ENCODE data around the gene CCDC9B.

The CCDC9B gene

DNA sequence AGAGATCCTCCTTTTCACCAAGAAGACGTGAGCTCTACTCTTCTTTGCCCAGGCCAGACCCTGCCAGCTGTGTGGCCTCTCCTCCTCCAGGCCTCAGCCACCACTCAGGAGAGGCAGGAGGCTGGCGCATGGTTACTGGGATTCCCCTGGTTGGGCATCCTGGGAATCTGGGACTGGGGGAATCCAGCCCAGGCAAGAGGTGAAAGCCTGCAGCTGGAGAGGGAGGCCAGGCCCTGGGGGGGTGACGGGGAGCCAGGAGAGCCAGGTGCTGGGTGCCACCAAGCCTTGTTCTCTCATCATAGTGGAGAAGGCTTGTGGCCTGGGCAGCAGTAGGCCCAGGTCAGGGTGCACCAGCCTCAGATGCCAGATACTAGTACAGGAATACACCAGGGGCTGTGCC lies 6.2 kb downstream of the CCDC9B start:
- TF ChIP-seq, protein P1, sequence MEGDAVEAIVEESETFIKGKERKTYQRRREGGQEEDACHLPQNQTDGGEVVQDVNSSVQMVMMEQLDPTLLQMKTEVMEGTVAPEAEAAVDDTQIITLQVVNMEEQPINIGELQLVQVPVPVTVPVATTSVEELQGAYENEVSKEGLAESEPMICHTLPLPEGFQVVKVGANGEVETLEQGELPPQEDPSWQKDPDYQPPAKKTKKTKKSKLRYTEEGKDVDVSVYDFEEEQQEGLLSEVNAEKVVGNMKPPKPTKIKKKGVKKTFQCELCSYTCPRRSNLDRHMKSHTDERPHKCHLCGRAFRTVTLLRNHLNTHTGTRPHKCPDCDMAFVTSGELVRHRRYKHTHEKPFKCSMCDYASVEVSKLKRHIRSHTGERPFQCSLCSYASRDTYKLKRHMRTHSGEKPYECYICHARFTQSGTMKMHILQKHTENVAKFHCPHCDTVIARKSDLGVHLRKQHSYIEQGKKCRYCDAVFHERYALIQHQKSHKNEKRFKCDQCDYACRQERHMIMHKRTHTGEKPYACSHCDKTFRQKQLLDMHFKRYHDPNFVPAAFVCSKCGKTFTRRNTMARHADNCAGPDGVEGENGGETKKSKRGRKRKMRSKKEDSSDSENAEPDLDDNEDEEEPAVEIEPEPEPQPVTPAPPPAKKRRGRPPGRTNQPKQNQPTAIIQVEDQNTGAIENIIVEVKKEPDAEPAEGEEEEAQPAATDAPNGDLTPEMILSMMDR (IDR thresholded peaks at IDR 0.05) = no peak
- Histone ChIP-seq H3K27ac (peak overlapping the region; percentile 91 to 98), H3K4me3 (no peak overlapping the region)
- DNase-seq (ENCODE audit: low spot score) = no peak

DNA sequence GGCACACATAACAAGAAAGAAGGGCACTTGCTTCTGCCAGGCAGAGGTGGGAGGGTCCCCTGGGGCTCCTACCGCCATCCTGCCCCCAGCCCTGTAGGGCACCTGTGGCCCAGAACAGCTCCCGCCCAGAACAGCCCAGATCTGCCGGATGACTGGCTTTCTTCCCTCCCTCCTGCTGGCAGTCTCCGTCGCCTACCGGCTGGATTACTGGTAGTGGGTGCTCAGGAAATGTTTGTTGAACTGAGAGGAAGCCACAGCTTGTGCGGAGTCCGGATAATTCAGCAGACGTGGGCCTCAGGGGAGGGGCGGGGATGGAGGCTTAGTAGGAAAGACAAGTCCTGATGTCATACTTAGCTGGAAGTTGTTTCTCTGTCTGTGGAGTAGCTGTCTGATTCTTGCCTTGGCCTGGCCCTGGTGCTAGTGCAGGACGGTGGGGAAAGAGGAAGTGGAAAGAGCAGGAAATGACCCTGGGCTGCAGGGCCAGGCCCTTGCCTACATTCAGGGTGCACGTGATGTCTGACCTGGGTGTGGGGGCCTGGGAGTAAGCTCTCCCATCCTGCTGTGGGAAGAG lies 6.7 kb downstream of the CCDC9B start:
- Histone ChIP-seq H3K27ac (peak overlapping the region; percentile 91 to 98), H3K4me3 (peak overlapping the region; percentile 40)
- TF ChIP-seq, protein P1 (IDR thresholded peaks at IDR 0.05) = no peak
- DNase-seq (ENCODE audit: low spot score) = peak; percentile 87

DNA sequence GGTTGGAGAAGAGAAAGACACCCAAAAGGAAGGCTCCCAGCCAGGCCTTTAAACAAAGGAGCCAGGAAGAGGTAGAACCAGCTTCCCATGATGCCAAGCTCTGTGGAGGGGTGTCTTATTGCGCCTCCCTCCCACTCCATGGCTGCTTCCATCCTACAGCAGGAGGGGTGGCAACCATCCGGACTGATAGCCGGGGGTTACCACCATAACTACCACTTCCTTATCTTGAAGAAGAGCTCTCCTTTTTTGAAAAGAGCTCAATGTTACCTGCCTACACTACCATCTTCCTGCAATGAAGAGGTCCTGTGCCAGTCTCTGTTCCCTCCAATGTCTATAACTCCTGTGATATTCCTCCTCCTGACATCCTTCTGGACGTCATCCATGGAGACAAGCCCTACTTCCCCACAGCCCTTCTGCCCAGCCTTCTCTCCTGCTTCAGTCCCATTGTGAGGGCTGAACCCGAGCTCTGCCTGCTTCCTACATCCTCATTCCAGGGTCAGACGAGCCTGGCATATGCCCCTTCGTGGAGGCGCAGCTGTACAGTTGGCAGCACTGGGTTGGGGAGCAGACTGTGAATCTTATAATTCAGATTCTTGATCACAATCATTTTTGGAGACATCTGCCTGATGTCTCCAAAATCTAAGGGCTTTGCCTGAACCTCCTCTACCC lies 8.5 kb downstream of the CCDC9B start:
- Histone ChIP-seq H3K27ac (peak overlapping the region in 1 of 2 donors; percentile 98), H3K4me3 (no peak overlapping the region)
- TF ChIP-seq, protein P1 (IDR thresholded peaks at IDR 0.05) = no peak
- no peak for DNase-seq (ENCODE audit: low spot score)

DNA sequence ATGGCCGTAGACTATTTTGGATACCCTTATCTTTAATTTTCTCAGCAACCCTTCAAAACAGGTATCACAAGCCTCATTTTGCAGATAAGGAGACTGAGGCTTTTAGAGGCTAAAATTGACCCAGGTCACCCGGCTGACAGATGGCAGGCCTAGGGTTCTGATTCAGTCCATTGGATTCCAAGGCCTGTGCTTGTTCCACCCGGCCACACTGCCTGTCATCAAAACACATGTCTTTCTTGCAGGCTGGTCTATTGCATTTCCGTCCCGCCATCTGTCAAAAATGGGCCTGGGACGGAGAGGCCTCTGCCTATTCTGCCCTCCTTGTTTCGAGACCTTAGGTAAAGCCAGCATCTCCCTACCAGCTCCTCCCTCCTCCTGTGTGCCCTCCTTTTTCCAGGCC lies 9.1 kb downstream of the CCDC9B start:
- Histone ChIP-seq H3K27ac (peak overlapping the region; percentile 95 to 98), H3K4me3 (no peak overlapping the region)
- no peak for DNase-seq (ENCODE audit: low spot score)
- TF ChIP-seq, protein P1 (IDR thresholded peaks at IDR 0.05) = no peak

DNA sequence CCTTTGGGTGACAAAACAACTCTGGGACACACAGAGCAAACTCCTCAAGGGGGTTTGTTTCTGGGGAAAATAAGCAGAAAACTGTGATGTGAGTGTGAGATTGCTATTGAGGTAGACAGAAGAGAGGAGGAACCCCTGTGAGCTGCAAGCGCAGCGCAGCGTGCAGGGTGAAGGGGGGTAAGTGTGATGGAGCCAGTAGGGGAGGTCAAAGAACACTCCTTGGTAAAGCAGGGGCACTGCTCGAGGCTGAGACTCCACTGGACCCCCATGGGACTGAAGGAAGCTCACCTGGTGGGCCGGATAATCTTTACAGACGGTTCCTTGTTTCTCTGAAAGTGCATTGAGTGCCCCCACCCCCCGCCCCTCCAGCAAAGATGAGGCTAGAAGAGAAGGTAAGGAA lies 9.7 kb downstream of the CCDC9B start:
- Histone ChIP-seq H3K4me3 (no peak overlapping the region), H3K27ac (peak overlapping the region; percentile 95 to 98)
- no peak for DNase-seq (ENCODE audit: low spot score)
- TF ChIP-seq, protein P1 (IDR thresholded peaks at IDR 0.05) = no peak

DNA sequence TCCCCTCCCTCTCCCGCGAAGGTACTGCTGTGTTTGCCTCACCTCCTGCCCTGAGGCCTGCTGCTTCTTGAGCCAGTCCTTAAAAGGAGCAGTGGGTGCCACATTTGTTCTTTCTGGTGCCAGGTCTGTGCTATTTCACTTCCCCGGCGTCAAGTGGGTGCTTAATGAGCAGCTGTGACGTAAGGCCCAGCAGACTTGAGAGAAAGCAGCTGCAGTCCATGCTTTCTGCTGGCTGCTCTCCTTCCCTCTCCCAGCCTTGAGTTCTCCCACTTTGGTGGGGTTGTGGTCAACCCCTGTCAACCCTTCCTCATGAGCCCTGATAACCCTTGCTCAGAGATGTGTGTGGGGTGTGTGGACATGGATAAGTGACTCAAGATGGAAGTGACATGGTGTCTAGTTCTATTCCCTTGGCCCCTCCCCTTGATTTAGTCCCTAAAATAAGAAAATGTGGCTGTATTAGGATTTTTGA lies 10.3 kb downstream of the CCDC9B start:
- H3K27ac ChIP-seq = peak overlapping the region; percentile 95 to 98
- H3K4me3 ChIP-seq = peak overlapping the region; percentile 18
- DNase-seq (ENCODE audit: low spot score) = no peak
- TF ChIP-seq, protein P1 (IDR thresholded peaks at IDR 0.05) = no peak

DNA sequence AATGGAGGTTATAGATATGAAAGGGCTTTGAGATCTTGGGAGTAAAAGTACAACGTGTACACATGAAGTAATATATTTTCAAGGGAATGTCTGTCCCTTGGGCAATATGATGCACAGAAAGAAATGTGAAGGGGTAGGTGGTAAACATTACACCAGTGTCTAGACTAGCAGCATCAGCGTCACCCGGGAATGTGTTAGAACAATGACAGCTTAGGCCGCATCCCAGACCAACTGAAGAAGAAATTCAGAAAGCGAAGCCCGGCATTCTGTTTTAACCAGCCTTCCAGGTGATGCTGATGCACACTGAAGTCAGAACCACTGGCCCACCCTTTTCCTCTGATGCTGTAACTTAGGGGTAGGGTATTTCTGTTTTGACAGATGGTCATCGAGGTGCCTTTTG lies 10.9 kb downstream of the CCDC9B start:
- TF ChIP-seq, protein P1 (IDR thresholded peaks at IDR 0.05) = no peak
- peak overlapping the region; percentile 95 to 98 for H3K27ac ChIP-seq
- DNase-seq (ENCODE audit: low spot score) = no peak
- H3K4me3 ChIP-seq = peak overlapping the region; percentile 18

Measured in coronary artery (tissue), 2 donors.